ENCODE measurements around the gene SPRR2D.

Gene SPRR2D

DNA sequence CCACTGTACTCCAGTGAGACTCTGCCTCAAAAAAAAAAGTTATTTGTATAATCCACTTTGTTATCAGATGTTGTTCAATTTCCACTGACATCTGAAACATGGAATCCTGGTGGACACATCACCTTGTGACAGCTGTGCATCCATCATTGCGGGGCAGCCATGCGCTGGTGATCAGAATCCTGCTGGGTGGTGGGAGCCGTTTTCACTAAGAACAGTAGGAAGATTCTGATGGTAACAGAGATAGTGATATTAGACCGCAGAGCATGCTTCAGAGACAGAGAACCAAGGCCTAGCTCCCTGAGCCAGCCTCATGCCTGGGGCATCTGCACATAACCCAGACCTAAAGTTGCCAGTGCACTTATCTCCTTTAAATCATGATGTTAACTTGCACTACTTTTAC lies 42.4 kb downstream of the SPRR2D start:
- Histone ChIP-seq H3K4me1 (ENCODE audit: insufficient read depth, low read length, poor library complexity, severe bottlenecking) (no peaks in the 10 kb centered on the region), H3K9ac (ENCODE audit: low read depth, low read length, poor library complexity, severe bottlenecking) (no peak overlapping the region), H3K79me2 (ENCODE audit: insufficient read depth, low read length) (no peaks in the 10 kb centered on the region), H3K4me2 (ENCODE audit: low read depth, low read length, poor library complexity, severe bottlenecking) (no peak overlapping the region), H3K36me3 (ENCODE audit: insufficient read depth, low read length) (no peaks in the 10 kb centered on the region), H2AFZ (ENCODE audit: low read length) (no peak overlapping the region), H3K27me3 (ENCODE audit: insufficient read depth, low read length, poor library complexity, severe bottlenecking) (no peaks in the 10 kb centered on the region), H3F3A (ENCODE audit: low read depth) (no peaks in the 10 kb centered on the region), H4K20me1 (ENCODE audit: insufficient read depth, low read length, poor library complexity, severe bottlenecking) (no peaks in the 10 kb centered on the region), H3K9me2 (replicated peaks; ENCODE audit: low read depth, low read length) (no peaks in the 10 kb centered on the region), H3K9me3 (ENCODE audit: insufficient read depth, low read depth, low read length) (no peaks in the 10 kb centered on the region), H3K4me3 (ENCODE audit: low read length, poor library complexity, severe bottlenecking) (no peak overlapping the region)
- no peak for TF ChIP-seq EZH2phosphoT487 (IDR thresholded peaks at IDR 0.05; ENCODE audit: borderline replicate concordance)
- TF ChIP-seq, protein P1, sequence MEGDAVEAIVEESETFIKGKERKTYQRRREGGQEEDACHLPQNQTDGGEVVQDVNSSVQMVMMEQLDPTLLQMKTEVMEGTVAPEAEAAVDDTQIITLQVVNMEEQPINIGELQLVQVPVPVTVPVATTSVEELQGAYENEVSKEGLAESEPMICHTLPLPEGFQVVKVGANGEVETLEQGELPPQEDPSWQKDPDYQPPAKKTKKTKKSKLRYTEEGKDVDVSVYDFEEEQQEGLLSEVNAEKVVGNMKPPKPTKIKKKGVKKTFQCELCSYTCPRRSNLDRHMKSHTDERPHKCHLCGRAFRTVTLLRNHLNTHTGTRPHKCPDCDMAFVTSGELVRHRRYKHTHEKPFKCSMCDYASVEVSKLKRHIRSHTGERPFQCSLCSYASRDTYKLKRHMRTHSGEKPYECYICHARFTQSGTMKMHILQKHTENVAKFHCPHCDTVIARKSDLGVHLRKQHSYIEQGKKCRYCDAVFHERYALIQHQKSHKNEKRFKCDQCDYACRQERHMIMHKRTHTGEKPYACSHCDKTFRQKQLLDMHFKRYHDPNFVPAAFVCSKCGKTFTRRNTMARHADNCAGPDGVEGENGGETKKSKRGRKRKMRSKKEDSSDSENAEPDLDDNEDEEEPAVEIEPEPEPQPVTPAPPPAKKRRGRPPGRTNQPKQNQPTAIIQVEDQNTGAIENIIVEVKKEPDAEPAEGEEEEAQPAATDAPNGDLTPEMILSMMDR (conservative IDR thresholded peaks at IDR 0.05; ENCODE audit: low read length): no peak

DNA sequence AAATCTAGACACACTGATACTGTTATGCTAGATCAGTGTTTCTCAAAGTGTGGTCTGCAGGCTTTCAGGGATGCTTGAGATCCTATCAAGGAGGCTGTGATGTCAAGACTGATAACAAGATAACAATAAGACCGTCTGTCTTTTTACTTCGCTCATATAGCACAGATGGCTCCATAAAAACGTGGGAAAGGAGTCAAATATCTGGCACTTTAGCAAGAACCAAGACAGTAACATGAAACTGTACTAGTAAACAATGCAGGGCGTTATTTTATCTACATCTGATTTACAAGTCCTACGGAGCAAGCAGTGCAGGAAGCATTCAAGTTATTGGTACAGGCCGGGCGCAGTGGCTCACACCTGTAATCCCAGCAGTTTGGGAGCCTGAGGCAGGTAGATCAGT lies 43.0 kb downstream of the SPRR2D start:
- no peaks in the 10 kb centered on the region for H3K4me1 ChIP-seq (ENCODE audit: insufficient read depth, low read length, poor library complexity, severe bottlenecking)
- no peaks in the 10 kb centered on the region for H4K20me1 ChIP-seq (ENCODE audit: insufficient read depth, low read length, poor library complexity, severe bottlenecking)
- H3K4me2 ChIP-seq (ENCODE audit: low read depth, low read length, poor library complexity, severe bottlenecking): no peak overlapping the region
- no peak overlapping the region for H3K9ac ChIP-seq (ENCODE audit: low read depth, low read length, poor library complexity, severe bottlenecking)
- no peaks in the 10 kb centered on the region for H3K79me2 ChIP-seq (ENCODE audit: insufficient read depth, low read length)
- no peaks in the 10 kb centered on the region for H3F3A ChIP-seq (ENCODE audit: low read depth)
- H3K27me3 ChIP-seq (ENCODE audit: insufficient read depth, low read length, poor library complexity, severe bottlenecking): no peaks in the 10 kb centered on the region
- H2AFZ ChIP-seq (ENCODE audit: low read length): no peak overlapping the region
- no peak for TF ChIP-seq EZH2phosphoT487 (IDR thresholded peaks at IDR 0.05; ENCODE audit: borderline replicate concordance)
- TF ChIP-seq, protein P1 (conservative IDR thresholded peaks at IDR 0.05; ENCODE audit: low read length): no peak
- no peak overlapping the region for H3K4me3 ChIP-seq (ENCODE audit: low read length, poor library complexity, severe bottlenecking)
- H3K9me3 ChIP-seq (ENCODE audit: insufficient read depth, low read depth, low read length): no peaks in the 10 kb centered on the region
- H3K36me3 ChIP-seq (ENCODE audit: insufficient read depth, low read length): no peaks in the 10 kb centered on the region
- no peaks in the 10 kb centered on the region for H3K9me2 ChIP-seq (replicated peaks; ENCODE audit: low read depth, low read length)

DNA sequence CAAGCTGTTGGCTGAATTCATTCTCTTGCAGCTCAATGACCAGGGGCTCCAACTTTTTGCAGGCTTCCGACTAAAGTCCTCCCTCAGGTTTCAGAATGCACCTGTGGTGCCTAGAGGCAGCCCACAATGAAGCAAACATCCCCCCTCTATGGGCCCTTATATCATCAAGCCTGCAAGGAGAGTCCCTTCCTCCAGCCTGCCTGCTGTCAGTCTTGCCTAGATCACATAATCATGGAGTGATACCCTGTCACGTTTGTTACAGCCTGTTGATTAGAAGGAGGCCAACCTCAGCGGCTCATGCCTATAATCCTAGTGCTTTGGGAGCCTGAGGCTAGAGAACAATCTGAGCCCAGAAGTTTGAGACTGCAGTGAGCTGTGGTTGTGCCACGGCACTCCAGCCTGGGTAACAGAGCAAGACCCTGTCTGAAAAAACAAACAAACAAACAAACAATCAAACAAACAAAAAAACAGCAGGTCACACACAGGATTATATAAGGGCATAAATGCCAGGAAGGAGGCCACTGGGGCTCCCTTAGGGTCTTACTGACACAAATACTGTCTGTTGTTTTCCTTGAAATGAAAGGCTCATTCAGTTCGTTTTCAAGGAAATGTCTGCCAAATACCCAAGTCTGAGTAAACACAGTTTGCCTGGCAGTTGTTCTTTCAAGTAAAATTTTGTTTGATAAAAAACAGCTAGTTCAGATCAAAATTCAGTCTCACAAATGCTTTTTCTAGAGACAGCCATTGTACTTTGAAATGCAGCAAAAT lies 44.1 kb downstream of the SPRR2D start:
- Histone ChIP-seq H3K9me2 (replicated peaks; ENCODE audit: low read depth, low read length) (no peaks in the 10 kb centered on the region), H4K20me1 (ENCODE audit: insufficient read depth, low read length, poor library complexity, severe bottlenecking) (no peaks in the 10 kb centered on the region), H3K27me3 (ENCODE audit: insufficient read depth, low read length, poor library complexity, severe bottlenecking) (no peaks in the 10 kb centered on the region), H3F3A (ENCODE audit: low read depth) (no peaks in the 10 kb centered on the region), H3K36me3 (ENCODE audit: insufficient read depth, low read length) (no peaks in the 10 kb centered on the region), H3K4me2 (ENCODE audit: low read depth, low read length, poor library complexity, severe bottlenecking) (no peak overlapping the region), H3K79me2 (ENCODE audit: insufficient read depth, low read length) (no peaks in the 10 kb centered on the region), H3K4me1 (ENCODE audit: insufficient read depth, low read length, poor library complexity, severe bottlenecking) (no peaks in the 10 kb centered on the region), H3K9ac (ENCODE audit: low read depth, low read length, poor library complexity, severe bottlenecking) (no peak overlapping the region), H2AFZ (ENCODE audit: low read length) (no peak overlapping the region), H3K9me3 (ENCODE audit: insufficient read depth, low read depth, low read length) (no peaks in the 10 kb centered on the region), H3K4me3 (ENCODE audit: low read length, poor library complexity, severe bottlenecking) (no peak overlapping the region)
- TF ChIP-seq EZH2phosphoT487 (IDR thresholded peaks at IDR 0.05; ENCODE audit: borderline replicate concordance): no peak
- TF ChIP-seq, protein P1 (conservative IDR thresholded peaks at IDR 0.05; ENCODE audit: low read length): no peak

Measured in Loucy (cell line).